EL (cell line): ENCODE data around the gene CNTNAP2.

Experiments used
- DNase-seq: peaks from one replicate; pipeline ENCODE4 v3.0.0-alpha.2; 2016

The CNTNAP2 gene

GRCh38 chr7:147516391-147516790, 1399.8 kb downstream of the CNTNAP2 start:
- no peak for DNase-seq

DNA sequence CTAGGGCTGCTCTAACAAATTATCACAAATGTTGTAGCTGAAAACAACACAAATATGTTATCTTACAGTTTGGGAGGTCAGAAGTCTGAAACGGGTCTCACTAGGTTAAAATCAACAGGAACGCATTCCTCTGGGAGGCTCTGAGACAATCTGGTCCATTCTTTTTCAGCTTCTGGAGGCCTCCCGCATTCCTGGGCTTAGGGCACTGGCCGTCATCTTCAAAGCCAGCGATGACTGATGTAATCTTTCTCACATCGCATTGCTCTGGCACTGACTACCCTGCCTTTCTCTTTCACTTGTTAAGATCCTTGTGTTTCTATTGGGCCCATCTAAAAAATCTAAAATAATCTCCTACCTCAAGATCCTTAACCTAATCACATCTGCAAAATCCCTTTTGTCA, 1402.5 kb downstream of the CNTNAP2 start:
- DNase-seq = no peak

GRCh38 chr7:147523056-147523455, 1406.5 kb downstream of the CNTNAP2 start:
- no peak for DNase-seq

DNA sequence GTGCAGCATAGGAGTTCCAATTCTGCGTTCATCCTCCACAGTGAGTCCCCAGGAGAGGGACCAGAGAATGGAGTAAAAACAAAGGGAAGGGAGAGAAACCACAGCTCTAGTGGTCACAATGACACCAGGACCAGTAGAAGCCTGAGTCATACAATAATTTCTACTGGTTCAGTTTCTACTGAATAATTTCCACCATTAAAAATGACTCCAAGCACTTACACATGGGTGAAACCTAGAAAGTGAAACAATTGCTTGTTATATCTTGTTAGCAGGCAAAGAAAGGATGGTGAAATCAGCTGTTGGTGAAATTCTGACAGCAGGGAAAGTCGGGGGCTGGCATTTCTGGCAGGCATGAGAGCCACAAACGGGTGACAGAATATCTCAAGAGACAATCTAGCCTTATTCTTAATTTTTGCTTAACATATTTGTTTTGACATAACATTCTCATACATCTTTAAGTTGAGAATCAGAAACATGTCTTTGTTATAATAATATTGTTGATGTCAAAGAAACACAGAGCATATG, 1408.2 kb downstream of the CNTNAP2 start:
- DNase-seq = no peak

DNA sequence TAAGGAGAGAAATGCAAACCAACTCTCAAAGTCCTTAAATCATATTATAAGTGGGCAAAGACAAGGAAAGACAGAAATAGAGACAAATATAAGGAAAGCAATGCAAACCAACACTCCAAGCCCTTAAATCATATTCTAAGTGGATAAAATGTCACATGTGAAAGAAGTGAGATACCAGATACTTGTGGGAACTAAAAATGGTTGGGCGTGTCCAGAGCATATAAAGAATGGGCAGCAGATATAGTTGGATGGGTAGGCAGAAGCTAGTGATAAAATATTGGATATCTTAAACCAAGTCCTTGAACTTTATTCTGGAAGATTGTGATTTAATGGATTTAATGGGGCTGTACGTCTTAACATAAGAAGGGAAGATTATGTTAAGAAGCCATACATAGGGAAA, 1408.7 kb downstream of the CNTNAP2 start:
- DNase-seq = no peak

DNA sequence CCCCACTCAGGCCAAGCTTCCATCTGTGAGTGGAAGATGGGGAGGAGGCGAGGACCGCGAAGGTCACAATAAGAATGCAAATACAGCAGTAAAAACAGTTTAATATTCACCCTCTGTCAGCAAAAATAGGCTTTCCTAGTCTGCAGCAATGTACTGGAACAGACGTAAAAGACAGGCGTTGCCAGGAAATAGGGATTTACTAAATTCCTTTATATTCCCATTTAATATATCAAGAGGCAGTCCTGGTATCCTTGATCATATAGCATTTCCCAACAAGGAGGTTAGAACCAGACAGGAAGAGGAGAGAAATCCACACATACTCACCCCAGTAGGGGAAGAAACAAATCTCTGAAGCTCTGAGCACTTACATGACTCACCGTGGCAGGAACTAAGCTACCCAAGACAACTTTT, 1419.1 kb downstream of the CNTNAP2 start:
- DNase-seq = peak; percentile 52

- DNase-seq = no peak
Observed at GRCh38 chr7:147539685-147540084, 1423.1 kb downstream of the CNTNAP2 start.

GRCh38 chr7:147540743-147541142, 1424.1 kb downstream of the CNTNAP2 start:
- no peak for DNase-seq

GRCh38 chr7:147541261-147541660, 1424.7 kb downstream of the CNTNAP2 start:
- DNase-seq = no peak

GRCh38 chr7:147547252-147547897, 1430.8 kb downstream of the CNTNAP2 start:
- DNase-seq = peak; percentile 28

- no peak for DNase-seq
Observed at GRCh38 chr7:147556317-147556716, 1439.7 kb downstream of the CNTNAP2 start.

GRCh38 chr7:147563669-147564068, 1447.1 kb downstream of the CNTNAP2 start:
- no peak for DNase-seq

GRCh38 chr7:147564786-147565476, 1448.3 kb downstream of the CNTNAP2 start:
- DNase-seq = no peak

- no peak for DNase-seq
Observed at GRCh38 chr7:147567043-147567442, 1450.4 kb downstream of the CNTNAP2 start.

GRCh38 chr7:147569116-147569913, 1452.7 kb downstream of the CNTNAP2 start:
- DNase-seq = no peak

DNA sequence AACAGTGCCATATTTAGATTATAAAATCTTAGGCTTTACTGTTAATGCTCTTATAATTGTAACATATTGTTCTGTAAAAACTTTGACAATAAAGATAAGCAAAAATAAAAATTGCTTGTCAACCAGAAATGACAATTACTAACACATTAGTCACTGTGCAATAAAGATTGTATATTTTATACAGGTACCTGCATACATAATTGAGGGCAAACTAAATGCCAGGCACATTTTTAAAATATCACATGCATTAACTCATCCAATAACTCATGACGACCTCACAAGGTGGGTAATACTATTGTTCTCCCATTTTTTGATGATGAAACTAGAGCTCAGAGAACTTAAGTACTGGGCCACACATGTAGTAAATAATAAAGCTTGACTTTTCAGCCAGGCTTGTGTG, 1453.8 kb downstream of the CNTNAP2 start:
- peak; percentile 19 for DNase-seq

DNA sequence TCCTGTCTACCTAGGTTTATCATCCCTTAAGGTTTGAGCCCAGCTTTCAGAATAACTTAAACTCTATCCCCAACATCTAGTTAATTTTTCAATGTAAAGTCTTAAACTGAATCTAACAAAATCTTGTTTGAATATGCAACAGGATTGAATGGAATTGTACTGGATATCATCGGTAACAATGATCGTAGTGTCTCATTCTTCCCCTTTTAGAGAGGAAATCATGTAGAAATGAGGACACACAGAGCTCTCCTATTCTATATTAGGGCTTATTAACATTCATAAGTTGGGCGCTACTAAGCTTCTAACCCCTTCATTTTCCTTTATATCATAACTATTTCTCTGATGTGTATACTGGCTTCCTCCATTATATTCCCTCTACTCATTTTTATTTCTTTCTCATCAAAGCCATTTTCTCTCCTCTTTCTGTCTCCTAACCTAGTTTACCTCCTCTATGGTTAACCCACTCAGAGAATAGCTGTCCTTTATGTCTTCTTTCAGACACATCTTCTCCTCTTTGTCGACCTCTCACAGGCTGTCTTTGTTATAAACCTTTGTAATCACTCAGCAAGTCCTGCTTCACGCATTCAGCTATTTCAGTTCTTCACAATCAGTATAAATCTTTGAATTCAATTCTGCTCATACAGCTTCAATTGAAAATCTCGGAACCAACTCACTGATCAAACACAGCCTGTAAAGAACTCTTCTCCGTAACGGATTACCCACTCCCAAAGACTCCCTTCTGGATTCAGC, 1455.0 kb downstream of the CNTNAP2 start:
- DNase-seq = no peak

- DNase-seq = peak; percentile 24
Observed at GRCh38 chr7:147578196-147578595, 1461.6 kb downstream of the CNTNAP2 start.

GRCh38 chr7:147579148-147579547, 1462.5 kb downstream of the CNTNAP2 start:
- DNase-seq = no peak

DNA sequence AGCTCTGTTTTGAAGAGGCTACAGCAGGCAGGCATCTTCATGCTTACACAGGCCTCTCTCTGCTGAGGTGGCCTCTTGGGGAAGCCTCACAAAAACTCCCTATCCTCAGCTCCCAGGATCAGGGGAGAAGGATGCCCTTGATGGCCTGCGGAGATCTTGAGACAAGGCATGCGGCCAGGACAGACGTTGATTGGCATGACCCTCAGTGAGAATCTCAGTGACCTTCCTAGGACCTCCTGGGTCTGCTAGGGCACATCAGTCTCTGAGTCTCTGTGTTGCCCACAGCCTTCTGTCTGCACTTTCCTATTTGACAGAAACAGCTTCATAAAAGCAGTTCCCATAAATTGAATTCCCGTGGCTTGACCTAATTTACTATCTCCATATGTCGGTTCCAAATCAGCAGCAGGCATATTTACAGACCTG, 1468.2 kb downstream of the CNTNAP2 start:
- DNase-seq = no peak

DNA sequence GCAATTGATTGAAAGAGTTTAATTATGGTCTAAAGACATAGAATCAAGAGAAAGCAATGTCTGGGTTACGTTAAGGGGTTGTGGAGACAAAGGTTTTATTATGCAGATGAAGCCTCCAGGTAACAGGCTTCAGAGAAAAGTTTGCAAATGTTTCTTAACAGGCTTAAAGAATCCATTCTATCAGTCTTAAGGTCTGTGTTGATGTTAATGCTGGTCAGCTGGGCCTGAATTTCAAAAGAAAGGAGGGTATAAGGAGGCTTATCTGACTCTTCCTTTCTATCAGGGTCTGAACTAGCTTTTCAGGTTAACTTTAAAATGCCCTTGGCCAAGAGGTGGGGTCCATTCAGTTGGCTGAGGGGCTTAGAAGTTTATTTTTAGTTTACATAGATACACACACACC, 1469.5 kb downstream of the CNTNAP2 start:
- no peak for DNase-seq

GRCh38 chr7:147586526-147586925, 1469.9 kb downstream of the CNTNAP2 start:
- DNase-seq = no peak
